Measurements from ENCODE around the gene KCNS1.

- TF ChIP-seq, protein P1, sequence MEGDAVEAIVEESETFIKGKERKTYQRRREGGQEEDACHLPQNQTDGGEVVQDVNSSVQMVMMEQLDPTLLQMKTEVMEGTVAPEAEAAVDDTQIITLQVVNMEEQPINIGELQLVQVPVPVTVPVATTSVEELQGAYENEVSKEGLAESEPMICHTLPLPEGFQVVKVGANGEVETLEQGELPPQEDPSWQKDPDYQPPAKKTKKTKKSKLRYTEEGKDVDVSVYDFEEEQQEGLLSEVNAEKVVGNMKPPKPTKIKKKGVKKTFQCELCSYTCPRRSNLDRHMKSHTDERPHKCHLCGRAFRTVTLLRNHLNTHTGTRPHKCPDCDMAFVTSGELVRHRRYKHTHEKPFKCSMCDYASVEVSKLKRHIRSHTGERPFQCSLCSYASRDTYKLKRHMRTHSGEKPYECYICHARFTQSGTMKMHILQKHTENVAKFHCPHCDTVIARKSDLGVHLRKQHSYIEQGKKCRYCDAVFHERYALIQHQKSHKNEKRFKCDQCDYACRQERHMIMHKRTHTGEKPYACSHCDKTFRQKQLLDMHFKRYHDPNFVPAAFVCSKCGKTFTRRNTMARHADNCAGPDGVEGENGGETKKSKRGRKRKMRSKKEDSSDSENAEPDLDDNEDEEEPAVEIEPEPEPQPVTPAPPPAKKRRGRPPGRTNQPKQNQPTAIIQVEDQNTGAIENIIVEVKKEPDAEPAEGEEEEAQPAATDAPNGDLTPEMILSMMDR (IDR thresholded peaks at IDR 0.05): no peak
- no peak for TF ChIP-seq POLR2AphosphoS5 (IDR thresholded peaks at IDR 0.05)
- no peak for TF ChIP-seq EP300 (IDR thresholded peaks at IDR 0.05)
- TF ChIP-seq POLR2A (IDR thresholded peaks at IDR 0.05): no peak
Observed at GRCh38 chr20:45103072-45103471, 2.1 kb upstream of the KCNS1 start.

All from suprapubic skin (tissue), 4 donors.